IMR-90 (cell line): ENCODE measurements around the gene IRF5. TPM values are rescaled to one million over a fixed set of nuclear protein-coding genes. Genes with fewer than 3 reads are reported as not detected.

ENCODE experiments used
- ATAC-seq: fragments of 200-7000 bp; cut with Tn5 transposase; 2 replicates; pipeline ENCODE4 v1.9.1; 2020; ENCODE audit warnings: low read depth, mild to moderate bottlenecking, moderate library complexity
- BruUV-seq: library from RNA; stranded (reverse); fragments of 400-500 nt; replicated peaks from 2 replicates; lab custom pipeline; 2021; lab: Mats Ljungman, UMichigan
- CTCF ChIA-PET: fragments of 300-600 bp; formaldehyde crosslinking; extraction: SDS; loops from one replicate; lab custom pipeline; 2021; ENCODE audit warnings: antibody characterized with exemption; lab: Yijun Ruan, JAX
- POLR2A ChIA-PET: fragments of 300-600 bp; sonication (Branson Sonifier 250); formaldehyde crosslinking; loops from one replicate; lab custom pipeline; 2022; ENCODE audit warnings: antibody characterized with exemption; ENCODE audit not compliant: unreplicated experiment; lab: Charles Lee
- DNase-seq: peaks from one replicate; pipeline ENCODE4 v3.0.0; 2013
- H2AFZ ChIP-seq: replicated peaks from 2 replicates; pipeline ENCODE3; 2013; ENCODE audit warnings: low read length, mild to moderate bottlenecking; ENCODE audit not compliant: poor library complexity
- H2AK5ac ChIP-seq: 2 replicates; pipeline ENCODE4 v1.6.1; 2013; ENCODE audit warnings: low read depth, low read length, inconsistent platforms
- H2AK9ac ChIP-seq: replicated peaks from 2 replicates; pipeline ENCODE3; 2013; ENCODE audit warnings: mild to moderate bottlenecking, low read depth, low read length, moderate library complexity; ENCODE audit not compliant: poor library complexity
- H2BK120ac ChIP-seq: 2 replicates; pipeline ENCODE4 v1.6.1; 2013; ENCODE audit warnings: low read depth, low read length, inconsistent platforms
- H2BK15ac ChIP-seq: 3 replicates; pipeline ENCODE4 v1.6.1; 2013; ENCODE audit warnings: low read depth, low read length, inconsistent platforms
- H2BK20ac ChIP-seq: 2 replicates; pipeline ENCODE4 v1.6.1; 2013; ENCODE audit warnings: low read depth, mild to moderate bottlenecking, inconsistent platforms, low read length, moderate library complexity
- H2BK5ac ChIP-seq: 2 replicates; pipeline ENCODE4 v1.6.1; 2013; ENCODE audit warnings: mild to moderate bottlenecking, low read depth, low read length, inconsistent platforms; ENCODE audit not compliant: poor library complexity, severe bottlenecking
- H3K14ac ChIP-seq: replicated peaks from 2 replicates; pipeline ENCODE4 v1.6.1; 2013; ENCODE audit warnings: low read depth, low read length, inconsistent platforms
- H3K18ac ChIP-seq: 2 replicates; pipeline ENCODE4 v1.6.1; 2013; ENCODE audit warnings: low read depth, low read length, control low read depth
- H3K23ac ChIP-seq: 2 replicates; pipeline ENCODE4 v1.6.1; 2013; ENCODE audit warnings: low read depth, low read length, inconsistent platforms
- H3K27ac ChIP-seq: 2 replicates; pipeline ENCODE4 v1.5.1; 2013; ENCODE audit warnings: mild to moderate bottlenecking, control low read depth, low read length; ENCODE audit not compliant: insufficient read depth
- H3K27me3 ChIP-seq: 2 replicates; pipeline ENCODE4 v1.6.1; 2013; ENCODE audit warnings: low read length; ENCODE audit not compliant: control insufficient read depth, insufficient read depth
- H3K36me3 ChIP-seq: 2 replicates; pipeline ENCODE4 v1.6.1; 2013; ENCODE audit warnings: low read length, mixed read lengths; ENCODE audit not compliant: control insufficient read depth, insufficient read depth
- H3K4ac ChIP-seq: 2 replicates; pipeline ENCODE4 v1.6.1; 2013; ENCODE audit warnings: low read depth, low read length, inconsistent platforms
- H3K4me1 ChIP-seq: 2 replicates; pipeline ENCODE4 v1.6.1; 2013; ENCODE audit warnings: low read length, mixed read lengths; ENCODE audit not compliant: control insufficient read depth, insufficient read depth
- H3K4me2 ChIP-seq: 2 replicates; pipeline ENCODE4 v1.6.1; 2013; ENCODE audit warnings: low read depth, mild to moderate bottlenecking, control low read depth, low read length, moderate library complexity
- H3K4me3 ChIP-seq: 2 replicates; pipeline ENCODE4 v1.5.1; 2013; ENCODE audit warnings: low read depth, mild to moderate bottlenecking, control low read depth, low read length, moderate library complexity; ENCODE audit not compliant: insufficient read depth
- H3K56ac ChIP-seq: 2 replicates; pipeline ENCODE4 v1.6.1; 2013; ENCODE audit warnings: low read length, inconsistent platforms; ENCODE audit not compliant: insufficient read depth; ENCODE audit errors: extremely low read depth
- H3K79me1 ChIP-seq, 2 experiments: 2 replicates each; pipeline ENCODE4 v1.6.1; 2013; ENCODE audit warnings: low read length in 2 of 2, inconsistent platforms in 1 of 2, low read depth in 1 of 2
- H3K9ac ChIP-seq: 2 replicates; pipeline ENCODE4 v1.6.1; 2013; ENCODE audit warnings: low read depth, low read length, control low read depth
- H3K9me1 ChIP-seq: 2 replicates; pipeline ENCODE4 v1.6.1; 2013; ENCODE audit warnings: low read length, inconsistent platforms; ENCODE audit not compliant: insufficient read depth
- H3K9me3 ChIP-seq: 2 replicates; pipeline ENCODE4 v1.6.1; 2013; ENCODE audit warnings: low read length; ENCODE audit not compliant: control insufficient read depth, insufficient read depth
- H4K20me1 ChIP-seq: 2 replicates; pipeline ENCODE4 v1.6.1; 2013; ENCODE audit warnings: low read length, inconsistent platforms; ENCODE audit not compliant: insufficient read depth
- H4K5ac ChIP-seq: 2 replicates; pipeline ENCODE4 v1.6.1; 2013; ENCODE audit warnings: mild to moderate bottlenecking, low read depth, low read length, control low read depth
- H4K8ac ChIP-seq, 2 experiments: 2 replicates each; pipeline ENCODE4 v1.6.1; 2013; ENCODE audit warnings: low read depth in 2 of 2, low read length in 2 of 2, control low read depth in 1 of 2, inconsistent platforms in 1 of 2
- H4K91ac ChIP-seq: 2 replicates; pipeline ENCODE4 v1.6.1; 2013; ENCODE audit warnings: low read depth, low read length, inconsistent platforms; ENCODE audit not compliant: insufficient read depth
- BHLHE40 ChIP-seq: fragments of 150-350 bp; IDR thresholded peaks from 2 replicates; pipeline ENCODE4 v1.6.1; 2016; ENCODE audit warnings: mild to moderate bottlenecking, low read depth, low read length
- CEBPB ChIP-seq: IDR thresholded peaks from 2 replicates; pipeline ENCODE4 v1.6.1; 2012; ENCODE audit warnings: low read depth, low read length, improper control_type of control experiment
- CHD1 ChIP-seq: IDR thresholded peaks from 2 replicates; pipeline ENCODE4 v1.6.1; 2012; ENCODE audit warnings: low read depth, low read length, improper control_type of control experiment
- CTCF ChIP-seq: conservative IDR thresholded peaks from 2 replicates; pipeline ENCODE4 v1.5.1; 2012; ENCODE audit warnings: mild to moderate bottlenecking, low read depth, low read length, improper control_type of control experiment
- MAFK ChIP-seq: IDR thresholded peaks from 2 replicates; pipeline ENCODE4 v1.6.1; 2012; ENCODE audit warnings: low read depth, low read length, improper control_type of control experiment
- NFE2L2 ChIP-seq: fragments of 150-350 bp; IDR thresholded peaks from 2 replicates; pipeline ENCODE4 v1.6.1; 2016; ENCODE audit warnings: low read depth, mild to moderate bottlenecking, low read length
- POLR2A ChIP-seq: IDR thresholded peaks from 2 replicates; pipeline ENCODE4 v1.6.1; 2012; ENCODE audit warnings: mild to moderate bottlenecking, low read depth, low read length
- RAD21 ChIP-seq: IDR thresholded peaks from 2 replicates; pipeline ENCODE4 v1.6.1; 2012; ENCODE audit warnings: low read length, improper control_type of control experiment
- RCOR1 ChIP-seq: IDR thresholded peaks from 2 replicates; pipeline ENCODE4 v1.6.1; 2012; ENCODE audit warnings: mild to moderate bottlenecking, low read length, improper control_type of control experiment; ENCODE audit not compliant: insufficient replicate concordance
- RFX5 ChIP-seq: IDR thresholded peaks from 2 replicates; pipeline ENCODE4 v1.8.0; 2012; ENCODE audit warnings: low read depth, mild to moderate bottlenecking, low read length, moderate library complexity
- SMC3 ChIP-seq: fragments of 150-350 bp; IDR thresholded peaks from 2 replicates; pipeline ENCODE4 v1.6.1; 2016; ENCODE audit warnings: low read depth, mild to moderate bottlenecking, antibody characterized with exemption, low read length, moderate library complexity
- USF2 ChIP-seq: fragments of 150-350 bp; IDR thresholded peaks from 2 replicates; pipeline ENCODE4 v1.6.1; 2017; ENCODE audit warnings: mild to moderate bottlenecking, antibody characterized with exemption, low read length, low read depth
- WGBS, 2 experiments: methylation state at CpG; one replicate each; pipeline versions ENCODE4 v1.1.5 to v1.1.7; 2013; ENCODE audit warnings: missing lambda C conversion rate in 2 of 2; ENCODE audit not compliant: insufficient read length in 1 of 2; ENCODE audit errors: extremely low coverage in 2 of 2; 5-methylcytosine and 5-hydroxymethylcytosine counted together
- dilution Hi-C: fragments of 300-500 bp; cut with HindIII; formaldehyde crosslinking; loops from one replicate; pipeline ENCODE4 v1.14.3; 2018; ENCODE audit warnings: low sequenced_read_pairs; ENCODE audit not compliant: unreplicated experiment
- in situ Hi-C: fragments of 300-500 bp; cut with MboI; formaldehyde crosslinking; loops from 3 replicates; pipeline ENCODE4 v1.14.3; 2019; ENCODE audit warnings: low sequenced_read_pairs, inconsistent platforms, mixed read lengths
- intact Hi-C: fragments of 100-400 bp; cut with micrococcal nuclease; formaldehyde crosslinking; loops from 2 replicates; pipeline ENCODE4 v1.10.0; 2022
- polyA plus RNA-seq, 3 experiments: library from polyadenylated mRNA; depleted of rRNA; stranded (reverse); fragments of >200 nt; gene quantifications; 2 replicates each; pipeline ENCODE4 v1.2.3, GENCODE V29; 2012; ENCODE audit warnings: low replicate concordance in 1 of 3
- total RNA-seq: library from RNA; depleted of rRNA; stranded (reverse); fragments of >200 nt; gene quantifications from 2 replicates; pipeline ENCODE4 v1.2.3, GENCODE V29; 2012

The IRF5 gene
- total and polyA plus RNA-seq, 2 of the 4 experiments (the other 2 are of a cell fraction) = 0.14 to 0.18 TPM

- Histone ChIP-seq H3K23ac (no peak overlapping the region), H3K9me1 (no peaks in the 10 kb centered on the region), H2BK5ac (no peak overlapping the region), H2BK120ac (no peak overlapping the region), H3K4me2 (no peak overlapping the region), H3K9me3 (no peaks in the 10 kb centered on the region), H2BK15ac (no peak overlapping the region), H3K36me3 (no peaks in the 10 kb centered on the region), H3K18ac (no peak overlapping the region), H3K27me3 (peaks cover 19% of the 10 kb centered on the region), H3K56ac (no peak overlapping the region), H3K4me3 (no peak overlapping the region), H3K79me1 (no peaks in the 10 kb centered on the region), H2AK5ac (no peak overlapping the region), H4K20me1 (peaks cover 4% of the 10 kb centered on the region; the same call in 1 of the 2 replicates), H4K5ac (no peak overlapping the region), H2AFZ (no peak overlapping the region), H4K8ac (no peak overlapping the region), H3K14ac (no peak overlapping the region), H3K4me1 (no peaks in the 10 kb centered on the region), H2AK9ac (no peak overlapping the region), H3K27ac (no peak overlapping the region), H3K4ac (no peak overlapping the region), H3K9ac (no peak overlapping the region), H4K91ac (no peak overlapping the region), H2BK20ac (no peak overlapping the region)
- intact Hi-C loops (no loop called here), dilution Hi-C loops (no loop called here), in situ Hi-C loops (loop anchor here (25.0 kb wide), 1 partner anchor 428 kb away; the partner anchor contains the start of gene HILPDA)
- TF ChIP-seq CTCF = no peak
- TF ChIP-seq POLR2A = no peak
- no peak for TF ChIP-seq CHD1
- no peak for TF ChIP-seq USF2
- no peak for TF ChIP-seq RFX5
- no peak for TF ChIP-seq MAFK
- TF ChIP-seq CEBPB = no peak
- no peak for TF ChIP-seq RCOR1
- no peak for TF ChIP-seq BHLHE40
- no peak for TF ChIP-seq SMC3
- no peak for TF ChIP-seq NFE2L2
- no peak for TF ChIP-seq RAD21
- CTCF ChIA-PET = no interaction called here
- DNase-seq (no peak), ATAC-seq (no peak)
- BruUV-seq = no TSS peak
- WGBS, 2 experiments = 63% methylated on average over 18 of the region's 67 CpGs; no CpG with 5 or more reads in 1 of the 2 experiments
- POLR2A ChIA-PET = no interaction called here
Observed at GRCh38 chr7:128890306-128891109, 47.2 kb upstream of the IRF5 start.
